Glutamatergic neuron (in vitro differentiated cells): ENCODE data around the gene MPPED2. TPM values are rescaled to one million over a fixed set of nuclear protein-coding genes. Genes with fewer than 3 reads are reported as not detected.

Experiments
- DNase-seq: peaks from one replicate; pipeline ENCODE4 v3.0.0; 2022
- H3K27ac Mint-ChIP-seq: one replicate; pipeline ENCODE4 v1.8.0; 2020; ENCODE audit warnings: mild to moderate bottlenecking, mixed read lengths, inconsistent platforms; ENCODE audit not compliant: unreplicated experiment
- H3K27me3 Mint-ChIP-seq: one replicate; pipeline ENCODE4 v1.8.0; 2020; ENCODE audit warnings: mild to moderate bottlenecking, moderate library complexity, mixed read lengths, inconsistent platforms; ENCODE audit not compliant: unreplicated experiment
- H3K36me3 Mint-ChIP-seq: one replicate; pipeline ENCODE4 v1.8.0; 2020; ENCODE audit warnings: mild to moderate bottlenecking, mixed read lengths, inconsistent platforms; ENCODE audit not compliant: unreplicated experiment
- H3K4me1 Mint-ChIP-seq: one replicate; pipeline ENCODE4 v1.8.0; 2020; ENCODE audit warnings: mild to moderate bottlenecking, low read depth, mixed read lengths, inconsistent platforms; ENCODE audit not compliant: unreplicated experiment
- H3K4me3 Mint-ChIP-seq: one replicate; pipeline ENCODE4 v1.8.0; 2020; ENCODE audit warnings: mild to moderate bottlenecking, mixed read lengths, inconsistent platforms; ENCODE audit not compliant: unreplicated experiment
- H3K9me3 Mint-ChIP-seq: one replicate; pipeline ENCODE4 v1.8.0; 2020; ENCODE audit warnings: mild to moderate bottlenecking, moderate library complexity, mixed read lengths, inconsistent platforms; ENCODE audit not compliant: unreplicated experiment
- total RNA-seq: library from RNA; stranded (reverse); fragmentation: NEBNext Ultra II Directional; extraction: Animal tissue kit (Norgen Biotek cat#: 25700); gene quantifications from one replicate; pipeline ENCODE4 v1.2.1, GENCODE V29; 2021; ENCODE audit not compliant: unreplicated experiment
- TF ChIP-seq, protein P1 (sequence below): fragments of 200-600 bp; sonication (generic); IDR thresholded peaks from one replicate; pipeline ENCODE4 v1.5.0; 2021; ENCODE audit not compliant: partially characterized antibody, unreplicated experiment

MPPED2 gene
- total RNA-seq, 1 donor from 2014 or later, result 11.0 TPM

DNA sequence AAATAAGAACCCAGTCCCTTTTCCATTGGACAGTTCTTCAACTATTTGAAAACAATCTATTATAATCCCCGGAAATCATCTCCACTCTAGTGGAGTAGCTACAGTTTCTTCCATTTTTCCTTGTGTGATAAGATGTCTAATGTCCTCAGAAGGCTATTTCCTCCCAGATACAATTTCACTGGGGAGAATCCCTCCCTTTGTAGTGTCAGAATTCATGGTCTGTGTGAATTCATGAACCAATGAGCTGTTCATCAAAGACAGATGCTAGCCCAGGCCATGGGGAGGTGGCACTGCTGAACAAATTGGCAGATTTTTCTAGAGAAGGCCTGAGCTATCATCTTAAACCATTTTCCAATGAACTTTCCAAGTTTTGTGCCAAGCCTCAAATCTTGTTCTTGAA is 45.4 kb downstream of the MPPED2 start:
- H3K36me3 Mint-ChIP-seq, result no peaks in the 10 kb centered on the region
- H3K4me1 Mint-ChIP-seq, result peaks cover 14% of the 10 kb centered on the region
- TF ChIP-seq, protein P1, sequence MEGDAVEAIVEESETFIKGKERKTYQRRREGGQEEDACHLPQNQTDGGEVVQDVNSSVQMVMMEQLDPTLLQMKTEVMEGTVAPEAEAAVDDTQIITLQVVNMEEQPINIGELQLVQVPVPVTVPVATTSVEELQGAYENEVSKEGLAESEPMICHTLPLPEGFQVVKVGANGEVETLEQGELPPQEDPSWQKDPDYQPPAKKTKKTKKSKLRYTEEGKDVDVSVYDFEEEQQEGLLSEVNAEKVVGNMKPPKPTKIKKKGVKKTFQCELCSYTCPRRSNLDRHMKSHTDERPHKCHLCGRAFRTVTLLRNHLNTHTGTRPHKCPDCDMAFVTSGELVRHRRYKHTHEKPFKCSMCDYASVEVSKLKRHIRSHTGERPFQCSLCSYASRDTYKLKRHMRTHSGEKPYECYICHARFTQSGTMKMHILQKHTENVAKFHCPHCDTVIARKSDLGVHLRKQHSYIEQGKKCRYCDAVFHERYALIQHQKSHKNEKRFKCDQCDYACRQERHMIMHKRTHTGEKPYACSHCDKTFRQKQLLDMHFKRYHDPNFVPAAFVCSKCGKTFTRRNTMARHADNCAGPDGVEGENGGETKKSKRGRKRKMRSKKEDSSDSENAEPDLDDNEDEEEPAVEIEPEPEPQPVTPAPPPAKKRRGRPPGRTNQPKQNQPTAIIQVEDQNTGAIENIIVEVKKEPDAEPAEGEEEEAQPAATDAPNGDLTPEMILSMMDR, result no peak
- DNase-seq, result no peak
- no peak overlapping the region for H3K27ac Mint-ChIP-seq
- H3K27me3 Mint-ChIP-seq, result peaks cover 3% of the 10 kb centered on the region
- H3K4me3 Mint-ChIP-seq, result no peak overlapping the region
- H3K9me3 Mint-ChIP-seq, result peaks cover 3% of the 10 kb centered on the region

DNA sequence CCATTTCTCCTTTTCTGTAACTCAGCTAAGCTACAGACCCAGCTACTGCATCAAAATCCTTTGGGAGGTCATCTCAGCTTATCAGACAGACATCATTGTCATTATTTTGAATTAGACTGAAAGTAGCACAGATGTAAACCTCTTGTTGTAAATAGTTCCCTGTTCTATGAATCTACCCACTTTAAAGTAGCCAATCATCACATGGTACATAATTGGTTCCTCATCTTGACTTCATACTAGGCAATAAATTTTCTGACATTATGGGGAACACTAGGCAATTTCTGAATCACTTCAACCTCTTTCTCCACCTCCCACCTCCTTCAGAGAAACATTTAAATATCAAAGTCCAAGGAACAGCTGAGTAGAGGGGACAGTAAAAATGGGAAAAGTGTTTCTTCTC is 47.9 kb downstream of the MPPED2 start:
- Mint-ChIP-seq H3K4me3 (no peak overlapping the region), H3K27ac (no peak overlapping the region), H3K4me1 (peaks cover 35% of the 10 kb centered on the region), H3K9me3 (peaks cover 7% of the 10 kb centered on the region), H3K36me3 (no peaks in the 10 kb centered on the region), H3K27me3 (peaks cover 4% of the 10 kb centered on the region)
- DNase-seq, result no peak
- TF ChIP-seq, protein P1, result no peak

GRCh38 chr11:30535818-30536217 is 50.3 kb downstream of the MPPED2 start:
- Mint-ChIP-seq H3K27ac (peak overlapping the region; percentile 85), H3K4me3 (peak overlapping the region; percentile 40), H3K4me1 (peaks cover 37% of the 10 kb centered on the region), H3K36me3 (no peaks in the 10 kb centered on the region), H3K27me3 (peaks cover 4% of the 10 kb centered on the region), H3K9me3 (peaks cover 7% of the 10 kb centered on the region)
- TF ChIP-seq, protein P1, result no peak
- DNase-seq, result peak; percentile 33

GRCh38 chr11:30533445-30533947 is 52.7 kb downstream of the MPPED2 start:
- H3K36me3 Mint-ChIP-seq, result no peaks in the 10 kb centered on the region
- H3K4me3 Mint-ChIP-seq, result peak overlapping the region; percentile 8
- peaks cover 36% of the 10 kb centered on the region for H3K4me1 Mint-ChIP-seq
- TF ChIP-seq, protein P1, result no peak
- DNase-seq, result no peak
- peaks cover 7% of the 10 kb centered on the region for H3K9me3 Mint-ChIP-seq
- no peak overlapping the region for H3K27ac Mint-ChIP-seq
- H3K27me3 Mint-ChIP-seq, result peaks cover 4% of the 10 kb centered on the region

DNA sequence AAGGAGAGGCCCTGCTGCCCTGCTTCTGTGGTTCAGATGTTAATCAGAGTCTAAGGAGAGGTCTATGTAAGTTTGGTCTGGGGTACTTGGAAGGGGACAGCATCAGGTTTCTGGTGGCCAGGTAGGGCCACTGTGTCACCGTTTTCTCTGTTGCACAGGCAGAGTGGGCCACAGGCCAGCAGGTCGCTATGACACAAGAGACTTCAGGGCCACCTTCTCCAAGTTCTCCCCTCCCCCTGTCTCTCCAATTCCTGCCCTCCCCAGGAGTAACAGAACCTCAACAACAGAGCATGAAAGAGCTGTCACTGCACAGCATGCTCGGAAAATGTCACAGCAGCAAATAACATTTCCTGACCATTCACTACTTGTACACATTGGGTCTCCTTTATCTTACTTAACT is 58.6 kb downstream of the MPPED2 start:
- Mint-ChIP-seq H3K27ac (no peak overlapping the region), H3K9me3 (no peaks in the 10 kb centered on the region), H3K27me3 (no peaks in the 10 kb centered on the region), H3K4me1 (peaks cover 6% of the 10 kb centered on the region), H3K4me3 (no peak overlapping the region), H3K36me3 (no peaks in the 10 kb centered on the region)
- DNase-seq, result no peak
- TF ChIP-seq, protein P1, result no peak
